HepG2 (cell line): Measurements from ENCODE around the gene ANO1. TPM values are rescaled to one million over a fixed set of nuclear protein-coding genes. Genes with fewer than 3 reads are reported as not detected.

ENCODE experiments used
- ATAC-seq: fragments of 200-7000 bp; cut with Tn5 transposase; 3 replicates; pipeline ENCODE4 v1.9.1; 2020; ENCODE audit warnings: mild to moderate bottlenecking, moderate library complexity
- BruUV-seq: library from RNA; stranded (reverse); fragments of 400-500 nt; replicated peaks from 2 replicates; lab custom pipeline; 2021; lab: Mats Ljungman, UMichigan
- CTCF ChIA-PET: fragments of 300-600 bp; formaldehyde crosslinking; extraction: SDS; loops from one replicate; lab custom pipeline; 2021; ENCODE audit warnings: low total read pairs, inconsistent platforms, low intra/inter-chr PET ratio; lab: Yijun Ruan, JAX
- POLR2A ChIA-PET: fragments of 350-600 bp; sonication (Branson Sonifier 250); formaldehyde crosslinking; loops from one replicate; lab custom pipeline; 2020; ENCODE audit warnings: antibody characterized with exemption, inconsistent platforms; lab: Yijun Ruan, JAX
- DNase-seq: peaks from one replicate; pipeline ENCODE4 v3.0.0-alpha.2; 2015; ENCODE audit warnings: low spot score
- FAIRE-seq: peaks from 3 replicates; lab custom pipeline; 2011; peaks lifted over from hg19 to GRCh38; lab: Jason Lieb, UNC
- H2AFZ ChIP-seq: one replicate; pipeline ENCODE4 v1.6.1; 2011; ENCODE audit warnings: low read length, inconsistent platforms
- H3K27ac ChIP-seq: fragments of 300-600 bp; 3 replicates; pipeline ENCODE4 v1.8.0; 2011; ENCODE audit warnings: mixed run types, mild to moderate bottlenecking, mixed read lengths, low read length, inconsistent platforms; ENCODE audit not compliant: insufficient read depth; ENCODE audit errors: extremely low read length
- H3K27me3 ChIP-seq, 2 experiments: fragments of 200-600 bp in 1 of 2; 2 replicates in 1 of 2; 3 replicates in 1 of 2; pipeline versions ENCODE4 v1.6.0 to v1.8.0; 2011; ENCODE audit warnings: low read length in 2 of 2, mild to moderate bottlenecking in 2 of 2, moderate library complexity in 2 of 2, inconsistent platforms in 1 of 2; ENCODE audit not compliant: insufficient read depth in 2 of 2, control insufficient read depth in 1 of 2
- H3K36me3 ChIP-seq, 2 experiments: fragments of 200-600 bp in 1 of 2; replicated peaks in 1 of 2; 2 replicates in 1 of 2; 3 replicates in 1 of 2; pipeline versions ENCODE4 v1.5.1 to v1.8.0; 2011; ENCODE audit warnings: low read length in 2 of 2, inconsistent platforms in 1 of 2; ENCODE audit not compliant: insufficient read depth in 2 of 2, control insufficient read depth in 1 of 2
- H3K4me1 ChIP-seq: 2 replicates; pipeline ENCODE4 v1.5.1; 2012; ENCODE audit warnings: low read length, inconsistent platforms; ENCODE audit not compliant: insufficient read depth
- H3K4me2 ChIP-seq: 2 replicates; pipeline ENCODE4 v1.6.0; 2011; ENCODE audit warnings: low read depth, low read length, inconsistent platforms
- H3K4me3 ChIP-seq, 3 experiments: fragments of 200-600 bp in 1 of 3; sonication (generic), shearing (Covaris generic) in 1 of 3; replicated peaks in 1 of 3; 2 replicates each; pipeline ENCODE4 v1.5.1; 2011 to 2016; ENCODE audit warnings: low read length in 3 of 3, inconsistent platforms in 2 of 3, low read depth in 2 of 3, mild to moderate bottlenecking in 2 of 3, control low read depth in 1 of 3, mixed read lengths in 1 of 3; ENCODE audit not compliant: insufficient read depth in 1 of 3
- H3K79me2 ChIP-seq: one replicate; pipeline ENCODE4 v1.6.1; 2011; ENCODE audit warnings: low read length, inconsistent platforms; ENCODE audit not compliant: insufficient read depth
- H3K9ac ChIP-seq: 2 replicates; pipeline ENCODE4 v1.6.0; 2011; ENCODE audit warnings: mild to moderate bottlenecking, low read depth, low read length, inconsistent platforms; ENCODE audit not compliant: insufficient read depth
- H3K9me3 ChIP-seq: 2 replicates; pipeline ENCODE4 v1.5.1; 2012; ENCODE audit warnings: mild to moderate bottlenecking, low read length
- H4K20me1 ChIP-seq: 2 replicates; pipeline ENCODE4 v1.6.0; 2011; ENCODE audit warnings: inconsistent platforms, mild to moderate bottlenecking, low read length, moderate library complexity; ENCODE audit not compliant: insufficient read depth
- GABPB1 ChIP-seq: IDR thresholded peaks from 2 replicates; pipeline ENCODE4 v1.6.1; 2016; ENCODE audit warnings: mild to moderate bottlenecking, missing genetic modification reagents, moderate library complexity, missing compliant biosample characterization
- HDAC6 ChIP-seq: fragments of 200-600 bp; sonication (generic); IDR thresholded peaks from 2 replicates; pipeline ENCODE4 v1.7.0; 2017; ENCODE audit warnings: mild to moderate bottlenecking, antibody characterized with exemption, low read length, low read depth
- KLF6 ChIP-seq: IDR thresholded peaks from 2 replicates; pipeline ENCODE4 v1.8.0; 2016; ENCODE audit warnings: missing biosample characterization, missing genetic modification reagents
- MXI1 ChIP-seq: IDR thresholded peaks from 3 replicates; pipeline ENCODE4 v1.6.1; 2012; ENCODE audit warnings: low read depth, low read length, inconsistent platforms, borderline replicate concordance
- RBM39 ChIP-seq: fragments of 200-400 bp; formaldehyde crosslinking; IDR thresholded peaks from one replicate; pipeline ENCODE4 v1.6.1; 2018; ENCODE audit warnings: antibody characterized with exemption, mild to moderate bottlenecking, low read depth, low read length; ENCODE audit not compliant: poor library complexity, severe bottlenecking
- RFX1 ChIP-seq: fragments of 450-650 bp; IDR thresholded peaks from 2 replicates; pipeline ENCODE4 v1.6.1; 2017
- RFX3 ChIP-seq: IDR thresholded peaks from 2 replicates; pipeline ENCODE4 v1.6.1; 2016; ENCODE audit warnings: missing biosample characterization, missing genetic modification reagents
- SP140L ChIP-seq: sonication (generic); formaldehyde crosslinking; IDR thresholded peaks from 2 replicates; pipeline ENCODE4 v1.4.0; 2020; ENCODE audit warnings: missing genetic modification reagents, borderline replicate concordance
- SPEN ChIP-seq: sonication (generic); formaldehyde crosslinking; IDR thresholded peaks from 2 replicates; pipeline ENCODE4 v1.5.1; 2020; ENCODE audit warnings: low read depth, mild to moderate bottlenecking, missing genetic modification reagents
- XRCC5 ChIP-seq: fragments of 200-400 bp; formaldehyde crosslinking; optimal IDR thresholded peaks from 2 replicates; pipeline ENCODE3; 2017; ENCODE audit warnings: mild to moderate bottlenecking, low read length
- ZNF30 ChIP-seq: sonication (generic); formaldehyde crosslinking; IDR thresholded peaks from 2 replicates; pipeline ENCODE4 v1.5.0; 2020; ENCODE audit warnings: mild to moderate bottlenecking, missing genetic modification reagents
- ZNF567 ChIP-seq: sonication (generic); formaldehyde crosslinking; IDR thresholded peaks from 2 replicates; pipeline ENCODE4 v1.8.1; 2023; ENCODE audit warnings: mild to moderate bottlenecking, missing genetic modification reagents, borderline replicate concordance
- ZNF574 ChIP-seq: sonication (generic); formaldehyde crosslinking; IDR thresholded peaks from 2 replicates; pipeline ENCODE4 v1.4.0; 2020; ENCODE audit warnings: missing genetic modification reagents
- ZNF768 ChIP-seq: sonication (generic); formaldehyde crosslinking; IDR thresholded peaks from 2 replicates; pipeline ENCODE4 v1.4.0; 2020; ENCODE audit warnings: missing genetic modification reagents
- WGBS: methylation state at CpG from one replicate; pipeline ENCODE4 v1.1.6; 2017; ENCODE audit warnings: low lambda C conversion rate; 5-methylcytosine and 5-hydroxymethylcytosine counted together
- in situ Hi-C: cut with HindIII; loops from 2 replicates; pipeline ENCODE4 v1.10.0; 2017; ENCODE audit warnings: low pct_unique_long_range_greater_than_20kb; ENCODE audit not compliant: extremely low pct_ligation_motif_present
- intact Hi-C: fragments of 100-400 bp; cut with micrococcal nuclease; formaldehyde crosslinking; loops from one replicate; pipeline ENCODE4 v1.10.0; 2022; ENCODE audit not compliant: unreplicated experiment
- polyA plus RNA-seq, 8 experiments: library from polyadenylated mRNA; depleted of rRNA in 3 of 8; stranded (reverse) in 7 of 8; unstranded in 1 of 8; fragments of >200 nt; fragmentation: Illumina TruSeq in 4 of 8; extraction: Trizol in 4 of 8; gene quantifications; 2 replicates each; pipeline versions ENCODE4 v1.2.1 to v1.2.3, GENCODE V29; 2011 to 2016; ENCODE audit warnings: low read depth in 4 of 8, missing spikeins in 1 of 8, mixed read lengths in 1 of 8; ENCODE audit not compliant: insufficient read depth in 1 of 8
- total RNA-seq, 5 experiments: library from RNA; depleted of rRNA; stranded (reverse); fragments of >200 nt; fragmentation: Illumina TruSeq; extraction: Trizol; gene quantifications; 2 replicates each; pipeline ENCODE4 v1.2.3, GENCODE V29; 2016; ENCODE audit warnings: low read depth in 1 of 5

ANO1 gene
- total and polyA plus RNA-seq, 2 of the 13 experiments (the other 11 are each of a cell fraction or from before 2014, with no cell fraction given), result not detected

DNA sequence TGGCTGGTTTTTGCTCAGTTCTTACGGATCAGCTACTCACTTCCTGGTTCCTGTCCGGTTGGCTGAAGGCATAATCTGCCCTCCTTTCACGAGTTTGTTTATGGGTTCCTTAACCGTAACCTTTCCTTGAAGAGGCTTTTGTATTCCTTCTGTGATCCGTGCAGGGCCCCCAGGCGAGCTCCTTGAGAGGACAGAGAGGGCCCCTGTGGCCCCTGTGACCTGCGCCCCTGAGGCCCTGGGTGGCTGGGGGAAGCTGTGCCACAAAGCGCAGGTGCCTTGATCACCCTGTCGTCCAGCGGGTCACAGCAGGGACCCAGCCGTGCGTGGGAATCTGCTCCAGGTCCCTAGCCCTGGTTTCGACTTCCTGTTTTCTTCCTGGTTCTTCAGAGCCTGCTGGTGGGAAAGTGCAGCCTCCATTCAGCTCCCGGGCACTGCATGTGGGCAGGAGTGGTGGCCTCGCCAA, 97.2 kb downstream of the ANO1 start:
- H4K20me1 ChIP-seq, result no peaks in the 10 kb centered on the region; the same call in 1 of the 2 replicates
- H3K9me3 ChIP-seq, result no peaks in the 10 kb centered on the region
- ChIA-PET CTCF (no interaction called here), POLR2A (interaction anchor here (0.6 kb wide), 1 partner anchor 25 kb away, joined by 4 read pairs; no protein-coding TSS in a partner anchor)
- TF ChIP-seq GABPB1 (CRISPR knock-in tag), result no peak
- peak; percentile 38; the same call in 1 of the 2 replicates for TF ChIP-seq ZNF768 (CRISPR knock-in tag)
- TF ChIP-seq ZNF574, result no peak
- ATAC-seq (no peak), FAIRE-seq (no peak), DNase-seq (no peak)
- no peaks in the 10 kb centered on the region for H3K79me2 ChIP-seq
- intact Hi-C loops (no loop called here), in situ Hi-C loops (no loop called here)
- H2AFZ ChIP-seq, result peak overlapping the region; percentile 63
- no peak overlapping the region for H3K27ac ChIP-seq
- no peak overlapping the region for H3K9ac ChIP-seq
- H3K4me2 ChIP-seq, result no peak overlapping the region
- BruUV-seq, result no TSS peak
- no peaks in the 10 kb centered on the region for H3K36me3 ChIP-seq
- H3K4me3 ChIP-seq, result no peak overlapping the region
- peaks cover 16% of the 10 kb centered on the region; the same call in 1 of the 2 replicates for H3K4me1 ChIP-seq
- peaks cover 6 to 32% of the 10 kb centered on the region in 2 experiments; a peak in 4 of 5 replicates for H3K27me3 ChIP-seq
- 25% methylated on average over 15 of the region's 15 CpGs for WGBS

DNA sequence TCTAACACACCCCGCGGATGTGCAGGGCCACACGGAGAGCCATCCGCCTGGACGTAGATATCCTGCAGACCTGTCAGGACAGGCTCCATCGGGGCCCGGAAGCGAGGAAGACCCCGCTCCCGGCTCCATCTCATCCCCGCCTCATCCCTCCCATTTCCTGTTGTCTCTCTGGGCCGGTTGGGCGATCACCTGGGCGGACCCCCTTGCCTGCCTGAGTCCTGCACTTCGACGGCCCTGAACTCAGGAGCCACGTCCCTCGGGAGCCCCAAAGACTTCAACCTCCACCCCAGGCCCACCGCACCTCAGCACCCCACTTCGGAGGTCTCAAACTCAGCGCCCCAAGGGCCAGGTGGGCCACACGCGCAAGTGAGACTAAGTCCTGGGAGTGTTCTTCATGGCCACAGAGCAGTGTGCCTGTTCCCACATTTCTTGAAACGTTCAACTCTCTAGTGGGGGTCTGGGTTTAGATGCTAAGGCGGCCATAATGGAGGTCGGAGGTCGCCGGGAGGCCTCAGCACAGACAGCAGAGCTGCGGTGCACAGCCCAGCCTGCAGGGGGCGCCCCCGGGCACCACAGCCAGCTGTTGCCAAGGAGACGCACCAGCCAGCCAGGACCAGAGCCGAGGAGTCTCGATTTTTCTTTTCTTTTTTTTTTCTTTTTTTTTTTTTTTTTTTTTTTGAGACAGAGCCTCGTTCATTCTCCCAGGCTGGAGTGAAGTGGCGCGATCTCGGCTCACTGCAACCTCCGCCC, 99.0 kb downstream of the ANO1 start:
- BruUV-seq, result no TSS peak
- intact Hi-C loops, result no loop called here
- Histone ChIP-seq H3K9me3 (no peaks in the 10 kb centered on the region), H3K27ac (no peak overlapping the region), H3K36me3 (no peaks in the 10 kb centered on the region), H3K4me2 (no peak overlapping the region), H4K20me1 (no peaks in the 10 kb centered on the region; the same call in 1 of the 2 replicates), H3K9ac (no peak overlapping the region), H3K4me3 (no peak overlapping the region), H3K79me2 (no peaks in the 10 kb centered on the region), H3K4me1 (peaks cover 16% of the 10 kb centered on the region; the same call in 1 of the 2 replicates), H2AFZ (no peak overlapping the region), H3K27me3 (peaks cover 6 to 35% of the 10 kb centered on the region in 2 experiments)
- in situ Hi-C loops, result no loop called here
- POLR2A ChIA-PET, result no interaction called here
- FAIRE-seq, result no peak
- ATAC-seq, result peak; percentile 76
- CTCF ChIA-PET, result no interaction called here
- peak; percentile 13 for DNase-seq
- WGBS, result 44% methylated on average over 19 of the region's 39 CpGs
- TF ChIP-seq ZNF30 (no peak), XRCC5 (peak; percentile 58), SP140L (CRISPR knock-in tag) (no peak), ZNF567 (CRISPR knock-in tag) (no peak), RFX1 (peak; percentile 57), RFX3 (CRISPR knock-in tag) (peak; percentile 67; the same call in 1 of the 2 replicates), SPEN (CRISPR knock-in tag) (no peak), MXI1 (no peak), HDAC6 (no peak), KLF6 (CRISPR knock-in tag) (no peak), RBM39 (peak; percentile 56)
